Mesendoderm (in vitro differentiated cells): ENCODE data around the gene MINDY2.
"Not testable (repeated sequence)": the region's sequence is repeated elsewhere in the genome, so short reads cannot be mapped to it uniquely, and the experiment has no call there.

ENCODE experiments used
- DNase-seq: peaks from one replicate; pipeline ENCODE4 v3.0.0; 2013
- H2AK5ac ChIP-seq: 2 replicates; pipeline ENCODE4 v1.6.1; 2013; ENCODE audit warnings: low read length, inconsistent platforms
- H2BK120ac ChIP-seq: 2 replicates; pipeline ENCODE4 v1.6.1; 2013; ENCODE audit warnings: low read depth, mild to moderate bottlenecking, low read length, moderate library complexity, mixed read lengths
- H2BK15ac ChIP-seq: replicated peaks from 2 replicates; pipeline ENCODE4 v1.6.1; 2013; ENCODE audit warnings: low read depth, mild to moderate bottlenecking, moderate library complexity
- H2BK5ac ChIP-seq: 2 replicates; pipeline ENCODE4 v1.6.1; 2013; ENCODE audit warnings: low read length, inconsistent platforms
- H3K18ac ChIP-seq: 2 replicates; pipeline ENCODE4 v1.6.1; 2013; ENCODE audit warnings: mild to moderate bottlenecking, low read length, mixed read lengths
- H3K23ac ChIP-seq: one replicate; pipeline ENCODE4 v1.6.1; 2013; ENCODE audit warnings: low read length
- H3K27ac ChIP-seq: 2 replicates; pipeline ENCODE4 v1.5.1; 2013; ENCODE audit warnings: low read depth, mild to moderate bottlenecking, inconsistent platforms, low read length, moderate library complexity
- H3K27me3 ChIP-seq: 2 replicates; pipeline ENCODE4 v1.6.1; 2013; ENCODE audit warnings: low read length, control low read depth, mild to moderate bottlenecking, inconsistent platforms; ENCODE audit not compliant: insufficient read depth, poor library complexity
- H3K36me3 ChIP-seq: 2 replicates; pipeline ENCODE4 v1.6.1; 2013; ENCODE audit warnings: low read length, inconsistent platforms; ENCODE audit not compliant: control insufficient read depth, insufficient read depth
- H3K4ac ChIP-seq: one replicate; pipeline ENCODE4 v1.6.1; 2013; ENCODE audit warnings: low read depth, mild to moderate bottlenecking, low read length, moderate library complexity
- H3K4me1 ChIP-seq: 2 replicates; pipeline ENCODE4 v1.6.1; 2013; ENCODE audit warnings: low read depth, low read length, inconsistent platforms; ENCODE audit not compliant: control insufficient read depth
- H3K4me2 ChIP-seq: 2 replicates; pipeline ENCODE4 v1.6.1; 2013; ENCODE audit warnings: low read length
- H3K4me3 ChIP-seq: 2 replicates; pipeline ENCODE4 v1.5.1; 2013; ENCODE audit warnings: mild to moderate bottlenecking, low read length
- H3K56ac ChIP-seq: one replicate; pipeline ENCODE4 v1.6.1; 2013; ENCODE audit warnings: low read length
- H3K79me1 ChIP-seq: 2 replicates; pipeline ENCODE4 v1.6.1; 2013; ENCODE audit warnings: low read length, inconsistent platforms
- H3K79me2 ChIP-seq: 2 replicates; pipeline ENCODE4 v1.6.1; 2013; ENCODE audit warnings: mild to moderate bottlenecking, low read length; ENCODE audit not compliant: control insufficient read depth, insufficient read depth
- H3K9ac ChIP-seq: 2 replicates; pipeline ENCODE4 v1.6.1; 2013; ENCODE audit warnings: low read length, inconsistent platforms
- H4K5ac ChIP-seq: one replicate; pipeline ENCODE4 v1.6.1; 2013; ENCODE audit warnings: low read length
- H4K8ac ChIP-seq: one replicate; pipeline ENCODE4 v1.6.1; 2013; ENCODE audit warnings: low read depth, mild to moderate bottlenecking, control low read depth, low read length, moderate library complexity
- WGBS: extraction: QIAGEN DNeasy Blood & Tissue Kit; methylation state at CpG from one replicate; pipeline ENCODE4 v1.1.7; 2013; ENCODE audit warnings: low lambda C conversion rate, missing lambda C conversion rate; ENCODE audit not compliant: insufficient coverage; ENCODE audit errors: extremely low coverage; 5-methylcytosine and 5-hydroxymethylcytosine counted together

Gene MINDY2

GRCh38 chr15:58880320-58880719, 109.2 kb downstream of the MINDY2 start:
- DNase-seq, result no peak
- Histone ChIP-seq H3K56ac (no peak overlapping the region), H2AK5ac (no peak overlapping the region), H3K4me2 (no peak overlapping the region), H3K79me1 (no peaks in the 10 kb centered on the region), H2BK120ac (no peak overlapping the region), H4K5ac (no peak overlapping the region), H3K4me3 (no peak overlapping the region), H3K27ac (no peak overlapping the region), H3K23ac (no peak overlapping the region), H3K36me3 (peaks cover 9% of the 10 kb centered on the region), H3K79me2 (no peaks in the 10 kb centered on the region), H3K4ac (no peak overlapping the region), H2BK5ac (no peak overlapping the region), H3K4me1 (no peaks in the 10 kb centered on the region), H3K18ac (no peak overlapping the region), H2BK15ac (no peak overlapping the region), H3K9ac (no peak overlapping the region), H4K8ac (no peak overlapping the region), H3K27me3 (no peaks in the 10 kb centered on the region)
- WGBS, result no CpG with 5 or more reads among the region's 3 CpGs

GRCh38 chr15:58882243-58882642, 111.1 kb downstream of the MINDY2 start:
- no CpG with 5 or more reads among the region's 4 CpGs for WGBS
- Histone ChIP-seq H3K4me2 (no peak overlapping the region), H2BK5ac (no peak overlapping the region), H4K5ac (no peak overlapping the region), H2AK5ac (no peak overlapping the region), H3K79me2 (no peaks in the 10 kb centered on the region), H3K79me1 (no peaks in the 10 kb centered on the region), H3K36me3 (peaks cover 10% of the 10 kb centered on the region), H4K8ac (no peak overlapping the region), H3K4ac (no peak overlapping the region), H2BK15ac (no peak overlapping the region), H3K4me1 (no peaks in the 10 kb centered on the region), H3K27me3 (no peaks in the 10 kb centered on the region), H3K27ac (no peak overlapping the region), H3K23ac (no peak overlapping the region), H3K4me3 (no peak overlapping the region), H3K56ac (no peak overlapping the region), H3K9ac (no peak overlapping the region), H2BK120ac (no peak overlapping the region), H3K18ac (no peak overlapping the region)
- DNase-seq, result no peak

GRCh38 chr15:58883926-58884325, 112.8 kb downstream of the MINDY2 start:
- not testable (repeated sequence) for H3K23ac ChIP-seq, H3K27me3 ChIP-seq, H3K79me1 ChIP-seq, H3K4me1 ChIP-seq, H3K4me2 ChIP-seq, H3K9ac ChIP-seq, H2BK120ac ChIP-seq, H2AK5ac ChIP-seq, H2BK5ac ChIP-seq, H3K4me3 ChIP-seq, H2BK15ac ChIP-seq, H3K79me2 ChIP-seq, H4K5ac ChIP-seq, H3K18ac ChIP-seq, DNase-seq, H4K8ac ChIP-seq, H3K4ac ChIP-seq, H3K56ac ChIP-seq, H3K27ac ChIP-seq
- H3K36me3 ChIP-seq, result peaks cover 10% of the 10 kb centered on the region
- no CpG with 5 or more reads among the region's 3 CpGs for WGBS

- no peaks in the 10 kb centered on the region for H3K27me3 ChIP-seq
- no peak overlapping the region for H3K27ac ChIP-seq
- H3K4me3 ChIP-seq, result no peak overlapping the region
- DNase-seq, result no peak
- no peak overlapping the region for H2BK120ac ChIP-seq
- H3K36me3 ChIP-seq, result peaks cover 9% of the 10 kb centered on the region
- no peak overlapping the region for H3K9ac ChIP-seq
- H2BK15ac ChIP-seq, result no peak overlapping the region
- H3K56ac ChIP-seq, result no peak overlapping the region
- H2AK5ac ChIP-seq, result no peak overlapping the region
- no peak overlapping the region for H3K4ac ChIP-seq
- no peak overlapping the region for H3K23ac ChIP-seq
- no peak overlapping the region for H3K18ac ChIP-seq
- no peak overlapping the region for H3K4me2 ChIP-seq
- no peaks in the 10 kb centered on the region for H3K79me1 ChIP-seq
- no CpG with 5 or more reads among the region's 12 CpGs for WGBS
- H3K79me2 ChIP-seq, result no peaks in the 10 kb centered on the region
- H4K5ac ChIP-seq, result no peak overlapping the region
- H3K4me1 ChIP-seq, result no peaks in the 10 kb centered on the region
- no peak overlapping the region for H2BK5ac ChIP-seq
- H4K8ac ChIP-seq, result no peak overlapping the region
Measured at GRCh38 chr15:58886921-58887320, 115.8 kb downstream of the MINDY2 start.

GRCh38 chr15:58889363-58889762, 118.3 kb downstream of the MINDY2 start:
- Histone ChIP-seq H3K9ac (no peak overlapping the region), H2BK120ac (no peak overlapping the region), H3K27ac (no peak overlapping the region), H3K4me2 (no peak overlapping the region), H2BK5ac (no peak overlapping the region), H3K4ac (no peak overlapping the region), H3K36me3 (peaks cover 6% of the 10 kb centered on the region), H3K4me3 (no peak overlapping the region), H4K8ac (no peak overlapping the region), H3K23ac (no peak overlapping the region), H4K5ac (no peak overlapping the region), H3K79me2 (no peaks in the 10 kb centered on the region), H2BK15ac (no peak overlapping the region), H3K79me1 (peaks cover 1% of the 10 kb centered on the region), H3K27me3 (no peaks in the 10 kb centered on the region), H3K56ac (no peak overlapping the region), H3K4me1 (no peaks in the 10 kb centered on the region), H2AK5ac (no peak overlapping the region), H3K18ac (no peak overlapping the region)
- WGBS, result no CpG with 5 or more reads among the region's 7 CpGs
- no peak for DNase-seq

GRCh38 chr15:58898150-58898680, 127.1 kb downstream of the MINDY2 start:
- H3K4ac ChIP-seq, result no peak overlapping the region
- H3K79me1 ChIP-seq, result peaks cover 3% of the 10 kb centered on the region
- no peak for DNase-seq
- no CpG with 5 or more reads among the region's 1 CpG for WGBS
- H3K79me2 ChIP-seq, result no peaks in the 10 kb centered on the region
- H3K27me3 ChIP-seq, result no peaks in the 10 kb centered on the region
- H3K56ac ChIP-seq, result no peak overlapping the region
- H2BK5ac ChIP-seq, result no peak overlapping the region
- H4K8ac ChIP-seq, result no peak overlapping the region
- H2BK120ac ChIP-seq, result no peak overlapping the region
- H3K18ac ChIP-seq, result no peak overlapping the region
- peaks cover 9% of the 10 kb centered on the region for H3K36me3 ChIP-seq
- H2BK15ac ChIP-seq, result no peak overlapping the region
- no peaks in the 10 kb centered on the region for H3K4me1 ChIP-seq
- no peak overlapping the region for H4K5ac ChIP-seq
- no peak overlapping the region for H3K9ac ChIP-seq
- H3K4me2 ChIP-seq, result no peak overlapping the region
- H3K27ac ChIP-seq, result no peak overlapping the region
- no peak overlapping the region for H3K4me3 ChIP-seq
- no peak overlapping the region for H2AK5ac ChIP-seq
- H3K23ac ChIP-seq, result no peak overlapping the region
